ENCODE data around the gene ZBTB4. TPM values are rescaled to one million over a fixed set of nuclear protein-coding genes. Genes with fewer than 3 reads are reported as not detected.

The ZBTB4 gene
- total RNA-seq (2014; rRNA removed; shearing (Covaris generic)): 9.0 and 10.4 TPM in 2 replicates

GRCh38 chr17:7479213-7480088 is at the start of gene ZBTB4:
ZBTB4 (minus strand) TSS chr17:7479631; CDS start chr17:7466801, 12,830 bp downstream.
- no peaks in the 10 kb centered on the region for H3K27me3 ChIP-seq (ENCODE audit: control insufficient read depth, insufficient read depth, low read length)
- DNase-seq: peak; percentile 94
- peak within 1 kb of the TSS; percentile 70 for H3K4me3 ChIP-seq (ENCODE audit: insufficient read depth, low read depth, low read length)
- H3K36me3 ChIP-seq (replicated peaks; ENCODE audit: control insufficient read depth, insufficient read depth, low read length): no peaks in the 10 kb centered on the region

GRCh38 chr17:7528842-7529241 is 49.4 kb upstream of the ZBTB4 start:
- Histone ChIP-seq H3K4me3 (ENCODE audit: insufficient read depth, low read depth, low read length) (no peak overlapping the region), H3K36me3 (replicated peaks; ENCODE audit: control insufficient read depth, insufficient read depth, low read length) (no peaks in the 10 kb centered on the region), H3K27me3 (ENCODE audit: control insufficient read depth, insufficient read depth, low read length) (no peaks in the 10 kb centered on the region)
- no peak for DNase-seq

- peak; percentile 86 for DNase-seq
- no peaks in the 10 kb centered on the region for H3K36me3 ChIP-seq (replicated peaks; ENCODE audit: control insufficient read depth, insufficient read depth, low read length)
- no peaks in the 10 kb centered on the region for H3K27me3 ChIP-seq (ENCODE audit: control insufficient read depth, insufficient read depth, low read length)
- H3K4me3 ChIP-seq (ENCODE audit: insufficient read depth, low read depth, low read length): no peak overlapping the region
These were observed 43.6 kb upstream of the ZBTB4 start for GRCh38 chr17:7523033-7523432.

- no peaks in the 10 kb centered on the region for H3K27me3 ChIP-seq (ENCODE audit: control insufficient read depth, insufficient read depth, low read length)
- H3K36me3 ChIP-seq (replicated peaks; ENCODE audit: control insufficient read depth, insufficient read depth, low read length): peaks cover 29% of the 10 kb centered on the region
- DNase-seq: no peak
- no peak overlapping the region for H3K4me3 ChIP-seq (ENCODE audit: insufficient read depth, low read depth, low read length)
These were observed 36.6 kb upstream of the ZBTB4 start for GRCh38 chr17:7515911-7516610.

- no peaks in the 10 kb centered on the region for H3K27me3 ChIP-seq (ENCODE audit: control insufficient read depth, insufficient read depth, low read length)
- H3K4me3 ChIP-seq (ENCODE audit: insufficient read depth, low read depth, low read length): no peak overlapping the region
- peaks cover 41% of the 10 kb centered on the region for H3K36me3 ChIP-seq (replicated peaks; ENCODE audit: control insufficient read depth, insufficient read depth, low read length)
- DNase-seq: peak; percentile 49
These were observed 34.5 kb upstream of the ZBTB4 start for GRCh38 chr17:7513850-7514419.

GRCh38 chr17:7512824-7513540 is 33.6 kb upstream of the ZBTB4 start:
- H3K27me3 ChIP-seq (ENCODE audit: control insufficient read depth, insufficient read depth, low read length): no peaks in the 10 kb centered on the region
- DNase-seq: no peak
- no peak overlapping the region for H3K4me3 ChIP-seq (ENCODE audit: insufficient read depth, low read depth, low read length)
- H3K36me3 ChIP-seq (replicated peaks; ENCODE audit: control insufficient read depth, insufficient read depth, low read length): peaks cover 45% of the 10 kb centered on the region

- H3K27me3 ChIP-seq (ENCODE audit: control insufficient read depth, insufficient read depth, low read length): no peaks in the 10 kb centered on the region
- no peak overlapping the region for H3K4me3 ChIP-seq (ENCODE audit: insufficient read depth, low read depth, low read length)
- H3K36me3 ChIP-seq (replicated peaks; ENCODE audit: control insufficient read depth, insufficient read depth, low read length): peaks cover 45% of the 10 kb centered on the region
- DNase-seq: no peak
These were observed 32.7 kb upstream of the ZBTB4 start for GRCh38 chr17:7512105-7512504.

GRCh38 chr17:7511108-7511507 is 31.7 kb upstream of the ZBTB4 start:
- Histone ChIP-seq H3K27me3 (ENCODE audit: control insufficient read depth, insufficient read depth, low read length) (no peaks in the 10 kb centered on the region), H3K36me3 (replicated peaks; ENCODE audit: control insufficient read depth, insufficient read depth, low read length) (peaks cover 50% of the 10 kb centered on the region)

GRCh38 chr17:7509937-7510336 is 30.5 kb upstream of the ZBTB4 start:
- DNase-seq: no peak
- Histone ChIP-seq H3K36me3 (replicated peaks; ENCODE audit: control insufficient read depth, insufficient read depth, low read length) (peaks cover 53% of the 10 kb centered on the region), H3K4me3 (ENCODE audit: insufficient read depth, low read depth, low read length) (no peak overlapping the region), H3K27me3 (ENCODE audit: control insufficient read depth, insufficient read depth, low read length) (no peaks in the 10 kb centered on the region)

More at GRCh38 chr17:7511108-7511507, 31.7 kb upstream of the ZBTB4 start:
- DNase-seq: no peak
- H3K4me3 ChIP-seq (ENCODE audit: insufficient read depth, low read depth, low read length): no peak overlapping the region

GRCh38 chr17:7508846-7509245 is 29.4 kb upstream of the ZBTB4 start:
- H3K27me3 ChIP-seq (ENCODE audit: control insufficient read depth, insufficient read depth, low read length): no peaks in the 10 kb centered on the region
- peaks cover 51% of the 10 kb centered on the region for H3K36me3 ChIP-seq (replicated peaks; ENCODE audit: control insufficient read depth, insufficient read depth, low read length)
- no peak overlapping the region for H3K4me3 ChIP-seq (ENCODE audit: insufficient read depth, low read depth, low read length)
- no peak for DNase-seq

- Histone ChIP-seq H3K27me3 (ENCODE audit: control insufficient read depth, insufficient read depth, low read length) (no peaks in the 10 kb centered on the region), H3K4me3 (ENCODE audit: insufficient read depth, low read depth, low read length) (no peak overlapping the region), H3K36me3 (replicated peaks; ENCODE audit: control insufficient read depth, insufficient read depth, low read length) (peaks cover 53% of the 10 kb centered on the region)
- DNase-seq: no peak
These were observed 28.7 kb upstream of the ZBTB4 start for GRCh38 chr17:7508145-7508544.

GRCh38 chr17:7503521-7503920 is 24.1 kb upstream of the ZBTB4 start:
- Histone ChIP-seq H3K36me3 (replicated peaks; ENCODE audit: control insufficient read depth, insufficient read depth, low read length) (peaks cover 54% of the 10 kb centered on the region), H3K27me3 (ENCODE audit: control insufficient read depth, insufficient read depth, low read length) (no peaks in the 10 kb centered on the region), H3K4me3 (ENCODE audit: insufficient read depth, low read depth, low read length) (no peak overlapping the region)
- no peak for DNase-seq

GRCh38 chr17:7502987-7503386 is 23.6 kb upstream of the ZBTB4 start:
- peak; percentile 72 for DNase-seq
- H3K36me3 ChIP-seq (replicated peaks; ENCODE audit: control insufficient read depth, insufficient read depth, low read length): peaks cover 58% of the 10 kb centered on the region
- H3K4me3 ChIP-seq (ENCODE audit: insufficient read depth, low read depth, low read length): no peak overlapping the region
- H3K27me3 ChIP-seq (ENCODE audit: control insufficient read depth, insufficient read depth, low read length): no peaks in the 10 kb centered on the region

- Histone ChIP-seq H3K36me3 (replicated peaks; ENCODE audit: control insufficient read depth, insufficient read depth, low read length) (peaks cover 64% of the 10 kb centered on the region), H3K4me3 (ENCODE audit: insufficient read depth, low read depth, low read length) (no peak overlapping the region), H3K27me3 (ENCODE audit: control insufficient read depth, insufficient read depth, low read length) (no peaks in the 10 kb centered on the region)
- no peak for DNase-seq
These were observed 22.9 kb upstream of the ZBTB4 start for GRCh38 chr17:7502171-7502847.
